Heart right ventricle (tissue), 16 donors: ENCODE results near the gene SPAG17. TPM values are rescaled to one million over a fixed set of nuclear protein-coding genes. Genes with fewer than 3 reads are reported as not detected.

ENCODE experiments used
- ATAC-seq, 8 donors: fragments of 200-7000 bp; cut with Tn5 transposase; one replicate each; pipeline ENCODE4 v1.9.1; 2020; ENCODE audit warnings: mild to moderate bottlenecking in 8 of 8, moderate library complexity in 8 of 8, moderate number of reproducible peaks in 1 of 8
- DNase-seq, 2 donors: peaks; one replicate each; pipeline ENCODE4 v3.0.0-alpha.2; 2020
- H3K27ac ChIP-seq, 10 donors: fragments of 200-600 bp; sonication (generic) in 2 of 10; one replicate each; pipeline versions ENCODE4 v1.5.0 to v1.8.0; 2020 to 2022; ENCODE audit warnings: mild to moderate bottlenecking in 3 of 10
- H3K27me3 ChIP-seq, 7 donors: fragments of 200-600 bp; one replicate each; pipeline ENCODE4 v1.8.0; 2021 to 2022; ENCODE audit warnings: mild to moderate bottlenecking in 2 of 7
- H3K36me3 ChIP-seq, 9 donors: fragments of 200-600 bp; sonication (generic) in 1 of 9; one replicate each; pipeline versions ENCODE4 v1.5.0 to v1.8.0; 2020 to 2022; ENCODE audit warnings: mild to moderate bottlenecking in 2 of 9
- H3K4me1 ChIP-seq, 9 donors: fragments of 200-600 bp; sonication (generic) in 1 of 9; one replicate each; pipeline versions ENCODE4 v1.5.0 to v1.8.0; 2020 to 2022; ENCODE audit warnings: mild to moderate bottlenecking in 4 of 9
- H3K4me3 ChIP-seq, 10 donors: fragments of 200-600 bp; sonication (generic) in 2 of 10; one replicate each; pipeline versions ENCODE4 v1.5.0 to v1.8.0; 2020 to 2022; ENCODE audit warnings: mild to moderate bottlenecking in 7 of 10, moderate library complexity in 2 of 10
- H3K9me3 ChIP-seq, 11 donors: fragments of 200-600 bp in 10 of 11; sonication (generic) in 2 of 11; one replicate each; pipeline versions ENCODE4 v1.5.0 to v1.8.0; 2013 to 2022; ENCODE audit warnings: mild to moderate bottlenecking in 2 of 11, control low read depth in 1 of 11, moderate library complexity in 1 of 11
- CTCF ChIP-seq, 9 donors: fragments of 200-600 bp; sonication (generic) in 2 of 9; IDR thresholded peaks; one replicate each; pipeline versions ENCODE4 v1.5.0 to v1.8.0; 2021 to 2022; ENCODE audit warnings: antibody characterized with exemption in 9 of 9, mild to moderate bottlenecking in 5 of 9, moderate library complexity in 1 of 9
- WGBS, 2 donors: extraction: QIAGEN DNeasy Blood & Tissue Kit; methylation state at CpG; one replicate each; pipeline ENCODE4 v1.1.7; 2013; ENCODE audit warnings: inconsistent platforms in 1 of 2; 5-methylcytosine and 5-hydroxymethylcytosine counted together
- intact Hi-C, 10 donors: fragments of 100-400 bp; cut with DNase I; formaldehyde crosslinking; loops; one replicate each; pipeline versions ENCODE4 v1.11.1 to v1.14.2; 2022
- polyA plus RNA-seq, 2 donors: library from polyadenylated mRNA; stranded (reverse); fragments of 200-250 nt; gene quantifications; one replicate each; pipeline ENCODE4 v1.2.3, GENCODE V29; 2013
- total RNA-seq, 10 donors: library from RNA; stranded (reverse); fragmentation: NEBNext Ultra II Directional in 3 of 10; extraction: Animal tissue kit (Norgen Biotek cat#: 25700) in 3 of 10; gene quantifications; one replicate each; pipeline versions ENCODE4 v1.2.1 to v1.2.4, GENCODE V29; 2021 to 2023
- donor health status: Arrhythmogenic right ventricular cardiomyopathy.
- donor health status: ischemic (EF 13 %, LVEDD 7.1; RV severe dilation, severe dysfunction).
- donor health status: healthy with polysubstance abuse.
- donor health status: DM: no; HTN: yes; CAD: no.
- donor health status: DM: no; HTN: no; CAD: no.
- donor health status: ischemic (EF 25% LVEDD 6.9; RV normal size, moderate dysfunction).
- donor health status: ischemic (EF 25% LVEDD 5.7; RV mildly dilated, moderate dysfunction).
- donor health status: healthy.
- donor health status: DM: yes; HTN: yes; CAD: no.
- donor health status: Ischemic cardiomyopathy.
- donor health status: ischemic (EF 35%, LVEDD 5.7; RV mildly dilated, moderate dysfunction).
- donor health status: nonischemic (EF 11% LVEDD 7.7; RV severe dilation, severe dysfunction).
- donor health status: DM: yes; HTN: yes; CAD: no.
- donor health status: PGD.
- donor health status: ischemic (EF 29% LVEDD 5.4; RV normal size, mild dysfunction).
- donor health status: nonischemic (EF 23%, LVEDD 6.1; RV moderate dilation, normal function).

SPAG17 gene
- total and polyA plus RNA-seq, 12 donors, result 0.01 to 0.06 TPM; not detected in 10

- WGBS, 2 donors, result 78 to 80% methylated on average over 6 of the region's 6 CpGs
- peaks cover 0 to 18% (median 0%) of the 10 kb centered on the region in 11 donors for H3K9me3 ChIP-seq
- TF ChIP-seq CTCF (IDR thresholded peaks at IDR 0.05), result no peak
- ATAC-seq (no peak), DNase-seq (no peak)
- no peaks in the 10 kb centered on the region for H3K27me3 ChIP-seq
- intact Hi-C loops, result no loop called here
- no peaks in the 10 kb centered on the region for H3K4me1 ChIP-seq
- H3K27ac ChIP-seq, result no peak overlapping the region
- no peaks in the 10 kb centered on the region for H3K36me3 ChIP-seq
- no peak overlapping the region for H3K4me3 ChIP-seq
These were observed 24.6 kb upstream of the SPAG17 start for GRCh38 chr1:118209648-118210047.

- intact Hi-C loops, result no loop called here
These were observed 21.9 kb upstream of the SPAG17 start for GRCh38 chr1:118206966-118207365.

GRCh38 chr1:118204648-118205047 lies 19.6 kb upstream of the SPAG17 start:
- DNase-seq (no peak), ATAC-seq (no peak)
- no peaks in the 10 kb centered on the region for H3K9me3 ChIP-seq
- no peaks in the 10 kb centered on the region for H3K4me1 ChIP-seq
- intact Hi-C loops, result no loop called here
- no peak overlapping the region for H3K27ac ChIP-seq
- H3K27me3 ChIP-seq, result no peaks in the 10 kb centered on the region
- H3K36me3 ChIP-seq, result no peaks in the 10 kb centered on the region
- TF ChIP-seq CTCF (IDR thresholded peaks at IDR 0.05), result no peak
- H3K4me3 ChIP-seq, result no peak overlapping the region

More at GRCh38 chr1:118206966-118207365, 21.9 kb upstream of the SPAG17 start:
- no peaks in the 10 kb centered on the region for H3K36me3 ChIP-seq
- ATAC-seq (no peak), DNase-seq (no peak)
- no peaks in the 10 kb centered on the region for H3K4me1 ChIP-seq
- H3K27me3 ChIP-seq, result no peaks in the 10 kb centered on the region
- no peak overlapping the region for H3K27ac ChIP-seq
- H3K4me3 ChIP-seq, result no peak overlapping the region
- peaks cover 0 to 2% (median 0%) of the 10 kb centered on the region in 11 donors for H3K9me3 ChIP-seq
- TF ChIP-seq CTCF (IDR thresholded peaks at IDR 0.05), result no peak

- Histone ChIP-seq H3K4me3 (no peak overlapping the region), H3K27me3 (no peaks in the 10 kb centered on the region), H3K4me1 (no peaks in the 10 kb centered on the region), H3K36me3 (no peaks in the 10 kb centered on the region), H3K27ac (no peak overlapping the region), H3K9me3 (no peaks in the 10 kb centered on the region)
- ATAC-seq, result no peak
- no peak for TF ChIP-seq CTCF (IDR thresholded peaks at IDR 0.05)
- WGBS, 2 donors, result 76 to 78% methylated on average over 3 of the region's 3 CpGs
- intact Hi-C loops, result no loop called here
- no peak for DNase-seq
These were observed 19.1 kb upstream of the SPAG17 start for GRCh38 chr1:118204105-118204504.
